NK-92 treated with Interleukin-12 subunit alpha and Interleukin-12 subunit beta, amount 100 ng/mL, for 24 hours (cell line): ENCODE measurements around the gene MED15.
"Not testable (repeated sequence)": the region's sequence is repeated elsewhere in the genome, so short reads cannot be mapped to it uniquely, and the experiment has no call there.

ENCODE experiments used
- DNase-seq: peaks from one replicate; lab custom pipeline; 2025; lab: John Stamatoyannopoulos, UW

Gene MED15

DNA sequence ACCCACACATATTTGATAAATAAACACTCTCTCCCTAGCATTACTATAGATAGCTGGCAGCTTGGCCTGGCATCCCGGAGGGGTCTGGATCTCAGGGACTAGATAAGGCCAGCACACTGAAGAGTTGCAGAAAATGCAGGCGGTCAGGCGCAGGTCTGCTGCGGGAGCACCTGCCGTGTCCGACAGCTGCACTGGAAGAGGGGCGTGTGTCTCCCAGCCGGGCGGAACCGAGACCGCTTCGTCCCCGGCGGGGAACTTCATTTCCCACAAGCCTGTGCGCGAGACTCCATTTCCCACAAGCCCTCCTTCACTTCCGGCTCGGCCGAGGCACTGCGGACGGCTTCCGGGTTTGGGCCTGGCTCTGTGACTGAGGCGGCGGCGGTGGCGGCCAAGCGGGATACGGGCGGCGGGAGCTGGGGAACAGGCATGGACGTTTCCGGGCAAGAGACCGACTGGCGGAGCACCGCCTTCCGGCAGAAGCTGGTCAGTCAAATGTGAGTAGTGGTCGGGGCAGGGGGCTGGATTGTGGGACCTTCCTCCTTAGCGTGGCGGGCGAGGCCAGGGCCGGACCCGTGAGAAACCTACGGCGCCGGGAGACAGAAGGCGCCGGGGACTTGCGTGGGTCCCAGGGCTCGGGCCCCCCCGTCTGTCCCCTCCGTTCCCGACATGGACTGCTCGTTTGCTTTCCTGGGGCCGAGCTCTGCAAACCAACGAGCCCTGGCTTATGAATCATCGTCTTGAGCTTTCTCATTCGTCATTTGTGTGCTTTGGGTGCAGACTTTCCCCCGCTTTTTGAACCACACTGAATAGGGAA, at the start of gene MED15:
MED15 (plus strand) TSS at position 358 of the 814 bp plus-strand sequence; CDS start at position 427, 69 bp downstream.
- DNase-seq: peak; percentile 75

GRCh38 chr22:20458530-20459151, 48.8 kb upstream of the MED15 start:
- no peak for DNase-seq

- DNase-seq: no peak
These were observed 48.3 kb upstream of the MED15 start for GRCh38 chr22:20459152-20459542.

GRCh38 chr22:20459862-20460261, 47.5 kb upstream of the MED15 start:
- no peak for DNase-seq

DNA sequence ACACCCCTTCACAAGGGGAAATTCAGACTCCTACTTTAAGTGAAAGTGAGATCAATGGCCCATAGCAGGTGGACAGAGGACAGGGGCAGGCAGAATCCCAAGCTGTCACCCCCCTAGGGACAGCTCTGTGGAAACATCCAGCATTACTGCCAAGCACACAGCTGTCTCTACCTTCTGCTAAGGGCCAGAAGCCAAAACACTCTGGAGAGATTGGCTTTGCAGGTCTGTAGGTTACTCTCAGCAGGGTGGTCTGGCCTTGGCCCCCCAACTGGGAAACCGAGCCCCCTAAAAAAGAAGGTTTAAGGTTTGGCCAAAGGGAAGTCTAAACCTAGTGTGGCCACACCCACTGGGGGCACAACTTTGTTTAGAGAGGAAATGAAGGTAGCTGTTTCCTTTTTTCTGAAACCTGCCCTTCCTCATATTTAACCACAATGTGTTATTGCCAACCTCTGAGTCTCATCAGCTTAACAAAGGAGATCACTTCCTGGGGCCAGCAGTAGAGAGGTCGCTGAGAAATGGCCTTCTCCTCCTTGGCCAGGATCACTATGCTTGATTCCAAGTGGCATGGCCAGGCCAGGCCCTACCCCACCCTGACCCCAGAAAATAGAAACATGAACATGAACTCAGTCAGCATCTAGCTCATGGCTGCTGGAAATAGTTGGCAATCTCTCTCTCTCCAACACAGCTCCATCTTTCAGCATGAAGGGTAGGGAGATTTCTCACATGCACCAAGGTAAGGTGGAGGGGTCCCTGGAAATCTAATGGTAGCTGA, 43.9 kb upstream of the MED15 start:
- DNase-seq: no peak

GRCh38 chr22:20464096-20464614, 43.3 kb upstream of the MED15 start:
- no peak for DNase-seq

GRCh38 chr22:20464912-20465758, 42.3 kb upstream of the MED15 start:
- DNase-seq: no peak

DNA sequence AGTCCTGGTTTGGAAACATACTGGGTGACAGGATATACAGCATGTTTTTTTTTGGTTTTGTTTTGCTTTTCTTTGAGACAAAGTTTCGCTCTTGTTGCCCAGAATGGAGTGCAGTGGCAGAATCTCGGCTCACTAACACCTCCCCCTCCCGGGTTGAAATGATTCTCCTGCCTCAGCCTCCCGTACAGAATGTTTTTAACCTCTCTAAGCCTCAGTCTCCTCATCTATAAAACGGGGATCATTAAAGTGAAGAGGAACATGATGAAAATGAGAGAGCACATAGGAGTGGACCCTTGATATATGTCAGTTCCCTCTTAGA, 41.7 kb upstream of the MED15 start:
- DNase-seq: no peak

GRCh38 chr22:20466659-20467379, 40.6 kb upstream of the MED15 start:
- DNase-seq: no peak

DNA sequence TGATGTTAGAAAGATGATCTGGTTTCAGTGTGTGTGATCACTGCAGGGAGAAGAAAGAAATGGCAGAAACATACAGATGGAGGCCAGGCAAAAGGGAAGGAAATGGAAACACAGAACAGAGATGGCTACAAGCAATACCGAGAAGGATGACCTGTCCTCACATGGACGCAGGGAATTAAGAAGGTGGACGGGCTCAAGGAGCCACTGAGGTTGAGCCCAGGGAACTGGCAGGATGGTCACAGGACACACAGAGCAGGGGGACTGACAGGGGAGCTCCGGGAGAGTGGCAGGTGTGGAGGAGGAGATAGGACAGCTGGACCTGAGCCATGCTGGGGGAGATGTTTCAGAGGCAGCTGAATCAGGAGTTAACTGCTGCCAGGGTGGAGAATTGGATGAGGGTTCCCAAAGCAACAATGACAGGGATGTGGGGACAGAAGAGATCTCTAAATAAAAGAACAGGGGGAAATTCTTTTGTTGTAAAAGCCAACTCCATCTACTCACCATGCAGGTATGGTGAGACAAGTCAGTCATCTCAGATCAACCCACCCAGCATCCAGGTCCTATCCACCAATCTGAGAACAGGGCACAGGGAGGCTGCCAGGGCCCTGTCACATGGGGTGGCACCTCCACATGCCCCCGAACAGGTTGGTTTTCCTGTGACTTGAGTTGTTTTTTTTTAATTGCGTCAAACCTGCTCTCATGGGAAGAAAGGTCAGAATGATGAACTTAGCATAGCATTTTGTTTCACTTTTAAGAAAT, 38.1 kb upstream of the MED15 start:
- DNase-seq: no peak

GRCh38 chr22:20470525-20470924, 36.9 kb upstream of the MED15 start:
- DNase-seq: not testable (repeated sequence)

DNA sequence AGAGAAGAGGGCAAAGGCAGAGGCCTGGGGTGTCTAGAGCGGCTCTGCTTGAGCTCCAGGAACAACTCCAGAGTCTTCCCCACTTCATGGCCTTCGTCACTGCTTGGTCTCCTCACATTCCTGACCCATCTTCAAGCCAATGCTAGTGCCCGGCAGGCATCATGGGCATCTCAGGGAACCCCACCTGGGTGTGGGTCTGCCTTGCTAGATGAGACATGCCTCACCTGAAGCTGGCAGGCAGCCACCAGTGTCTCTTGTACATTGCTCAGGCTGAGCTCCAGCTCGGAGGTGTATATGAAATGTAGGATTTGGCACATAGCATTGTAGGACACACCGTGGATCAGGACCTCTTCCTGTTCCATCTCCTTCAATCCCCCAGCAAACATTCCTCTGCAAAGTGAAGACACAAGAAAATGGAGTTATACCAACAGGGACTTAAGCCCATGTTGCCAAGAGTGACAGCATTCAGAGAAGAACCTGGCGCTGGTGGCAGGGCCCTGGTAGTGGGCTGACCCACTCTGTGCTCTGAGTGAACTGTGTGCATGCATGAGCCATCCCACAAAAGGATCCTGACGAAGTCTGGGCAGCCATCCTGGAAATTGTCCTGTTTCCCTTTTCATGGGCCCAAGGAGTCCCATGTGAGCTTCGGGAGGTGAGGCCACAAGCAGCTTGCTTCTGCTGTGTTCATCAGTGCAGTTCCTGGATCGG, 36.1 kb upstream of the MED15 start:
- no peak for DNase-seq

DNA sequence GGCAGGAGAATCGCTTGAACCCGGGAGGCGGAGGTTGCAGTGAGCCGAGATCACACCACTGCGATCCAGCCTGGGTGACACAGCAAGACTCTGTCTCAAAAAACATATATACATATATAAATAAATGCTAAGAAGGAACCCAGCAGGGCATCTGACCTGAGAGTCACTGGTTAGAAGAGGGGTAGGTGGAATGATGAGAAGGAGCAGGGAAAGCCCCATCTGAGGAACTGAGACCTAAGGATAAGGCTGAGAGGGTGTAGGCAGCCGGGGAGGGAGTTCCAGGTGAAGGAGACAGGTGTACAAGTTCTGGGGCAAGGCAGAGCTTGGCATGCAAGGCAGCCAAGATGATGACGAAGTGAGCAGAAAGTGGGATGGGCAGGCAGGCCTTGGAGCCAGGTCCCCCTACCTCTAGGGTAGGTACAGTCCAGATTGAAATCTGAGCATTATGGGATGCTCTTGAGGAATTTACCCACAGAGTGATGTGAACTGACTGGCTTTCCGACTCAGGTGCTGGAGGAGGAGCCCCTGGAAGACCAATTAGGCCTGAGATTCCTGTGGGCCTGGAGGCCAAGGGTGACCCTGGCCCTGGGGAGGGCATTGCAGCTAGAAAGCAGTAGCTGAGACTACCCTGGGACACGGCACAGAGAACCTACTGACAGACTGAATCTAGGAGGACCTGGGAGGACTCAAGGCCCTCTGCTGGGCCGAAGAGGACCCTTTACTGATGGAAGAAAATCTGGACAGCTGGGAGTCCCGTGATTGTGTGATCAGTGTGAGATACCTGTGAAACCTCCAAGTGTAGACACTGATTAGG, 34.6 kb upstream of the MED15 start:
- no peak for DNase-seq

GRCh38 chr22:20475115-20475436, 32.3 kb upstream of the MED15 start:
- DNase-seq: no peak

DNA sequence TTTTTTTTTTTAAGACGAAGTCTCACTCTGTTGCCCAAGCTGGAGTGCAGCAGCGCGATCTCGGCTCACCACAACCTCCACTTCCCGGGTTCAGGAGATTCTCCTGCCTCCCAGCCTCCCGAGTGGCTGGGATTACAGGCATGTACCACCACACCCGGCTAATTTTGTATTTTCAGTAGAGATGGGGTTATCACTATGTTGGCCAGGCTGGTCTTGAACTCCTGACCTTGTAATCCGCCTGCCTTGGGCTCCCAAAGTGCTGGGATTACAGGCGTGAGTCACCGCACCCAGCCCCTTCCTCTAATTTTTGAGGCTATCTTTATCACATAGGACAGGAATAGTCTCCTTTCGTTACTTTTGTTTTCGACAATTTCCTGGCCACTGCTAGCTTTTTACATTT, 31.8 kb upstream of the MED15 start:
- DNase-seq: not testable (repeated sequence)

- DNase-seq: not testable (repeated sequence)
These were observed 29.4 kb upstream of the MED15 start for GRCh38 chr22:20478059-20478458.

DNA sequence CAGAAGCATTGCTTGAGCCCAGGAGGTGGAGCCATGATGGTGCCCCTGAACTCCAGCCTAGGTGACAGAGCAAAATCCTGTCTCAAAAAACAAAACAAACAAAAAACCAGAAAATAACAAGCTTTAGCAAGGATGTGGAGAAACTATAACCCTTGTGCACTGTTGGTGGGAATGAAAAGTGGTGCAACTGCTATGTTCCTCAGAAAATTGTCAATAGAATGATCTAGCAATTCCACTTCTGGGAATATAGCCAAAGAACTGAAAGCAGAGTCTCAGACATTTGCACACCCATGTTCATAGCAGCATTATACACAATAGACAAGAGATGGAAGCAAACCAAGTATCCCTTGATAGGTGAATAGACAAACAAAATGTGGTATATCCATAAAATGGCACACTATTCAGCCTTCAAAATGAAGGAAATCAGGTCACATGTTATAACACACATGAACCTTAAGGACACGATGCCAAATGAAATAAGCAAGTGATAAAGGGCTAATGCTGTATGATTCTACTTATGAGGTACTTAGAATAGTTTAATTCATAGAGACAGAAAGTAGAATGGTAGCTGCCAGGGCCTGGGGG, 27.7 kb upstream of the MED15 start:
- DNase-seq: no peak

- not testable (repeated sequence) for DNase-seq
These were observed 24.3 kb upstream of the MED15 start for GRCh38 chr22:20483143-20483506.

DNA sequence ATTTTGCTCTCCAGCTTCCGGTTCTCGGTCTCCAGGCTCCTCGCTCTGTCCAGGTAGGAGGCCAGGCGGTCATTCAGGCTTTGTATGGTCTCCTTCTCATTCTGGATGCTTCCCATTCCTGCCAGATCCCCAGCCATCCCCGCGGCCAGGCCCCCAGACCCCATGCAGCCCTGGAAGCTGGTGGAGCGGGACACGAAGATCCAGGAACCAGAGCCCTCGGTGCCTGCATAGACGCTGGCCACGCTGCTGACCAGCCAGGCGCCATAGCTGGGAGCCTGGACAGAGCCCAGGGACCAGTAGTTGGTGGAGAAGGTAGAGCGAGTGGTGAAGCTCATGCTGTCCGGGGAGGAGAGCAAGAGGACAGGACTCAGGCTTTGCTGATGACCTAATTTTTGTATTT, 23.6 kb upstream of the MED15 start:
- DNase-seq: no peak
